ENCODE measurements around the gene GABARAP.

GRCh38 chr17:7213895-7214299 lies 28.4 kb downstream of the GABARAP start:
- TF ChIP-seq, protein P1, sequence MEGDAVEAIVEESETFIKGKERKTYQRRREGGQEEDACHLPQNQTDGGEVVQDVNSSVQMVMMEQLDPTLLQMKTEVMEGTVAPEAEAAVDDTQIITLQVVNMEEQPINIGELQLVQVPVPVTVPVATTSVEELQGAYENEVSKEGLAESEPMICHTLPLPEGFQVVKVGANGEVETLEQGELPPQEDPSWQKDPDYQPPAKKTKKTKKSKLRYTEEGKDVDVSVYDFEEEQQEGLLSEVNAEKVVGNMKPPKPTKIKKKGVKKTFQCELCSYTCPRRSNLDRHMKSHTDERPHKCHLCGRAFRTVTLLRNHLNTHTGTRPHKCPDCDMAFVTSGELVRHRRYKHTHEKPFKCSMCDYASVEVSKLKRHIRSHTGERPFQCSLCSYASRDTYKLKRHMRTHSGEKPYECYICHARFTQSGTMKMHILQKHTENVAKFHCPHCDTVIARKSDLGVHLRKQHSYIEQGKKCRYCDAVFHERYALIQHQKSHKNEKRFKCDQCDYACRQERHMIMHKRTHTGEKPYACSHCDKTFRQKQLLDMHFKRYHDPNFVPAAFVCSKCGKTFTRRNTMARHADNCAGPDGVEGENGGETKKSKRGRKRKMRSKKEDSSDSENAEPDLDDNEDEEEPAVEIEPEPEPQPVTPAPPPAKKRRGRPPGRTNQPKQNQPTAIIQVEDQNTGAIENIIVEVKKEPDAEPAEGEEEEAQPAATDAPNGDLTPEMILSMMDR (IDR thresholded peaks at IDR 0.05; ENCODE audit: poor library complexity, severe bottlenecking) = peak; percentile 99
- no peak for TF ChIP-seq REST (IDR thresholded peaks at IDR 0.05; ENCODE audit: borderline replicate concordance)
- no peak for TF ChIP-seq POLR2AphosphoS5 (IDR thresholded peaks at IDR 0.05)
- TF ChIP-seq MXI1 (conservative IDR thresholded peaks at IDR 0.05; ENCODE audit: poor library complexity, severe bottlenecking) = peak; percentile 95
- TF ChIP-seq SMC3 (conservative IDR thresholded peaks at IDR 0.05; ENCODE audit: poor library complexity) = peak; percentile 93
- peak; percentile 85 for TF ChIP-seq RAD21 (conservative IDR thresholded peaks at IDR 0.05)
- peak; percentile 40 for TF ChIP-seq TAF1 (IDR thresholded peaks at IDR 0.05; ENCODE audit: low read depth)
- no peak for TF ChIP-seq EZH2 (IDR thresholded peaks at IDR 0.05; ENCODE audit: borderline replicate concordance, insufficient read depth, low read length, poor library complexity, severe bottlenecking)
